Measurements from ENCODE around the gene HPN.

HPN gene

DNA sequence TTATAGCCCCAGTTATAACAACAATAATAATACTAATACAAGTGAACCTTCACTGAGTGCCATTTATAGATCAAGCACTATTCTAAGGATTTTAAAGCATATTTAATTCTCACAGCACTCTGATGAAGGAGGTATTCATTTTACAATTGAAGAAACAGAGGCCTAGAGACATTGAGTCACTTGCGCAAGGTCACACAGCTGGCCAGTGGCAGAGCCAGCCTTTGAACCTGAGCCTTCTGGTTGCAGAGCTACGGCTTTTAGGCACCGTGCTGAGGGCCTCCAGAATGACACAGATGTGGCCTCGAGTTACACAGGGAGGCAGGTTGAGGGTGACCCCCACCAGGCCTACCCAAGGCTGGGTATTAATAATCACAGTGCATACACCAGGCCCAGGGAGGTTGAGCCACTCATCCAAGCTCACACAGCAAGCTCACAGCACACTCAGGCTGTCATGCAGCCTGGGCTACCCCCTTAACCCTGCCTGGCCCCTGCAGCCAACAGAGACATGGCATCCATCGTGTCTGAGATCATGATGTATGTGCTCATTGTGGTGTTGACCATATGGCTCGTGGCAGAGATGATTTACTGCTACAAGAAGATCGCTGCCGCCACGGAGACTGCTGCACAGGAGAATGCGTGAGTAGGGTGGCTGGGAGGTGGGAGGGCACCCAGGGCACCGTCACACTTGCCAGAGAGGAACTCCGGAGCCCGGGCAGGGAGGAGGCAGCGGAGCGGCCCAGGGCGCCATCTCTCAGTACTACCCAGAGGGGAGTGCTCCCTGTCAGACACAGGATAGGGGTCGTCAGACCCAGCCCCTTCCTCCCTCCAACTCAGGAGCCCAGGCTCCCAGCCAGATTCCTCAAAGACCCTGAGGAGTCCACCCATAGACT is 2.7 kb upstream of the HPN start (continued):
- TF ChIP-seq, protein P1, sequence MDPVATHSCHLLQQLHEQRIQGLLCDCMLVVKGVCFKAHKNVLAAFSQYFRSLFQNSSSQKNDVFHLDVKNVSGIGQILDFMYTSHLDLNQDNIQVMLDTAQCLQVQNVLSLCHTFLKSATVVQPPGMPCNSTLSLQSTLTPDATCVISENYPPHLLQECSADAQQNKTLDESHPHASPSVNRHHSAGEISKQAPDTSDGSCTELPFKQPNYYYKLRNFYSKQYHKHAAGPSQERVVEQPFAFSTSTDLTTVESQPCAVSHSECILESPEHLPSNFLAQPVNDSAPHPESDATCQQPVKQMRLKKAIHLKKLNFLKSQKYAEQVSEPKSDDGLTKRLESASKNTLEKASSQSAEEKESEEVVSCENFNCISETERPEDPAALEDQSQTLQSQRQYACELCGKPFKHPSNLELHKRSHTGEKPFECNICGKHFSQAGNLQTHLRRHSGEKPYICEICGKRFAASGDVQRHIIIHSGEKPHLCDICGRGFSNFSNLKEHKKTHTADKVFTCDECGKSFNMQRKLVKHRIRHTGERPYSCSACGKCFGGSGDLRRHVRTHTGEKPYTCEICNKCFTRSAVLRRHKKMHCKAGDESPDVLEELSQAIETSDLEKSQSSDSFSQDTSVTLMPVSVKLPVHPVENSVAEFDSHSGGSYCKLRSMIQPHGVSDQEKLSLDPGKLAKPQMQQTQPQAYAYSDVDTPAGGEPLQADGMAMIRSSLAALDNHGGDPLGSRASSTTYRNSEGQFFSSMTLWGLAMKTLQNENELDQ (tag by site-specific recombination; IDR thresholded peaks at IDR 0.05; ENCODE audit: low read depth) = no peak
- TF ChIP-seq, protein P2, sequence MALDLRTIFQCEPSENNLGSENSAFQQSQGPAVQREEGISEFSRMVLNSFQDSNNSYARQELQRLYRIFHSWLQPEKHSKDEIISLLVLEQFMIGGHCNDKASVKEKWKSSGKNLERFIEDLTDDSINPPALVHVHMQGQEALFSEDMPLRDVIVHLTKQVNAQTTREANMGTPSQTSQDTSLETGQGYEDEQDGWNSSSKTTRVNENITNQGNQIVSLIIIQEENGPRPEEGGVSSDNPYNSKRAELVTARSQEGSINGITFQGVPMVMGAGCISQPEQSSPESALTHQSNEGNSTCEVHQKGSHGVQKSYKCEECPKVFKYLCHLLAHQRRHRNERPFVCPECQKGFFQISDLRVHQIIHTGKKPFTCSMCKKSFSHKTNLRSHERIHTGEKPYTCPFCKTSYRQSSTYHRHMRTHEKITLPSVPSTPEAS (tag by site-specific recombination; IDR thresholded peaks at IDR 0.05) = no peak
- TF ChIP-seq ZNF132 (tag by site-specific recombination; IDR thresholded peaks at IDR 0.05; ENCODE audit: borderline replicate concordance) = no peak
- TF ChIP-seq HOXD13 (CRISPR knock-in tag; IDR thresholded peaks at IDR 0.05; ENCODE audit: borderline replicate concordance) = no peak
- peak; percentile 65 for TF ChIP-seq SP7 (tag by site-specific recombination; IDR thresholded peaks at IDR 0.05)
- no peak for TF ChIP-seq ZNF37A (tag by site-specific recombination; IDR thresholded peaks at IDR 0.05)
- TF ChIP-seq ZNF585B (tag by site-specific recombination; IDR thresholded peaks at IDR 0.05) = no peak
- TF ChIP-seq, protein P3, sequence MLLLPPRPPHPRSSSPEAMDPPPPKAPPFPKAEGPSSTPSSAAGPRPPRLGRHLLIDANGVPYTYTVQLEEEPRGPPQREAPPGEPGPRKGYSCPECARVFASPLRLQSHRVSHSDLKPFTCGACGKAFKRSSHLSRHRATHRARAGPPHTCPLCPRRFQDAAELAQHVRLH (tag by site-specific recombination; IDR thresholded peaks at IDR 0.05) = no peak
- TF ChIP-seq, protein P4, sequence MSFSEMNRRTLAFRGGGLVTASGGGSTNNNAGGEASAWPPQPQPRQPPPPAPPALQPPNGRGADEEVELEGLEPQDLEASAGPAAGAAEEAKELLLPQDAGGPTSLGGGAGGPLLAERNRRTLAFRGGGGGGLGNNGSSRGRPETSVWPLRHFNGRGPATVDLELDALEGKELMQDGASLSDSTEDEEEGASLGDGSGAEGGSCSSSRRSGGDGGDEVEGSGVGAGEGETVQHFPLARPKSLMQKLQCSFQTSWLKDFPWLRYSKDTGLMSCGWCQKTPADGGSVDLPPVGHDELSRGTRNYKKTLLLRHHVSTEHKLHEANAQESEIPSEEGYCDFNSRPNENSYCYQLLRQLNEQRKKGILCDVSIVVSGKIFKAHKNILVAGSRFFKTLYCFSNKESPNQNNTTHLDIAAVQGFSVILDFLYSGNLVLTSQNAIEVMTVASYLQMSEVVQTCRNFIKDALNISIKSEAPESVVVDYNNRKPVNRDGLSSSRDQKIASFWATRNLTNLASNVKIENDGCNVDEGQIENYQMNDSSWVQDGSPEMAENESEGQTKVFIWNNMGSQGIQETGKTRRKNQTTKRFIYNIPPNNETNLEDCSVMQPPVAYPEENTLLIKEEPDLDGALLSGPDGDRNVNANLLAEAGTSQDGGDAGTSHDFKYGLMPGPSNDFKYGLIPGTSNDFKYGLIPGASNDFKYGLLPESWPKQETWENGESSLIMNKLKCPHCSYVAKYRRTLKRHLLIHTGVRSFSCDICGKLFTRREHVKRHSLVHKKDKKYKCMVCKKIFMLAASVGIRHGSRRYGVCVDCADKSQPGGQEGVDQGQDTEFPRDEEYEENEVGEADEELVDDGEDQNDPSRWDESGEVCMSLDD (tag by site-specific recombination; IDR thresholded peaks at IDR 0.05) = peak; percentile 22; the same call in 1 of the 2 replicates
- TF ChIP-seq ZNF768 (tag by site-specific recombination; IDR thresholded peaks at IDR 0.05) = peak; percentile 50; the same call in 1 of the 2 replicates
- TF ChIP-seq ZNF138 (tag by site-specific recombination; IDR thresholded peaks at IDR 0.05; ENCODE audit: borderline replicate concordance) = no peak
- TF ChIP-seq ZBTB7A (tag by site-specific recombination; IDR thresholded peaks at IDR 0.05; ENCODE audit: low read depth) = 0 out of 2 replicates have a peak, but pooled peaks have one; percentile 20
- no peak for TF ChIP-seq ZNF510 (tag by site-specific recombination; IDR thresholded peaks at IDR 0.05; ENCODE audit: insufficient replicate concordance)
- no peak for TF ChIP-seq ZNF404 (tag by site-specific recombination; IDR thresholded peaks at IDR 0.05)
- no peak for TF ChIP-seq OVOL3 (tag by site-specific recombination; IDR thresholded peaks at IDR 0.05)
- TF ChIP-seq, protein P5, sequence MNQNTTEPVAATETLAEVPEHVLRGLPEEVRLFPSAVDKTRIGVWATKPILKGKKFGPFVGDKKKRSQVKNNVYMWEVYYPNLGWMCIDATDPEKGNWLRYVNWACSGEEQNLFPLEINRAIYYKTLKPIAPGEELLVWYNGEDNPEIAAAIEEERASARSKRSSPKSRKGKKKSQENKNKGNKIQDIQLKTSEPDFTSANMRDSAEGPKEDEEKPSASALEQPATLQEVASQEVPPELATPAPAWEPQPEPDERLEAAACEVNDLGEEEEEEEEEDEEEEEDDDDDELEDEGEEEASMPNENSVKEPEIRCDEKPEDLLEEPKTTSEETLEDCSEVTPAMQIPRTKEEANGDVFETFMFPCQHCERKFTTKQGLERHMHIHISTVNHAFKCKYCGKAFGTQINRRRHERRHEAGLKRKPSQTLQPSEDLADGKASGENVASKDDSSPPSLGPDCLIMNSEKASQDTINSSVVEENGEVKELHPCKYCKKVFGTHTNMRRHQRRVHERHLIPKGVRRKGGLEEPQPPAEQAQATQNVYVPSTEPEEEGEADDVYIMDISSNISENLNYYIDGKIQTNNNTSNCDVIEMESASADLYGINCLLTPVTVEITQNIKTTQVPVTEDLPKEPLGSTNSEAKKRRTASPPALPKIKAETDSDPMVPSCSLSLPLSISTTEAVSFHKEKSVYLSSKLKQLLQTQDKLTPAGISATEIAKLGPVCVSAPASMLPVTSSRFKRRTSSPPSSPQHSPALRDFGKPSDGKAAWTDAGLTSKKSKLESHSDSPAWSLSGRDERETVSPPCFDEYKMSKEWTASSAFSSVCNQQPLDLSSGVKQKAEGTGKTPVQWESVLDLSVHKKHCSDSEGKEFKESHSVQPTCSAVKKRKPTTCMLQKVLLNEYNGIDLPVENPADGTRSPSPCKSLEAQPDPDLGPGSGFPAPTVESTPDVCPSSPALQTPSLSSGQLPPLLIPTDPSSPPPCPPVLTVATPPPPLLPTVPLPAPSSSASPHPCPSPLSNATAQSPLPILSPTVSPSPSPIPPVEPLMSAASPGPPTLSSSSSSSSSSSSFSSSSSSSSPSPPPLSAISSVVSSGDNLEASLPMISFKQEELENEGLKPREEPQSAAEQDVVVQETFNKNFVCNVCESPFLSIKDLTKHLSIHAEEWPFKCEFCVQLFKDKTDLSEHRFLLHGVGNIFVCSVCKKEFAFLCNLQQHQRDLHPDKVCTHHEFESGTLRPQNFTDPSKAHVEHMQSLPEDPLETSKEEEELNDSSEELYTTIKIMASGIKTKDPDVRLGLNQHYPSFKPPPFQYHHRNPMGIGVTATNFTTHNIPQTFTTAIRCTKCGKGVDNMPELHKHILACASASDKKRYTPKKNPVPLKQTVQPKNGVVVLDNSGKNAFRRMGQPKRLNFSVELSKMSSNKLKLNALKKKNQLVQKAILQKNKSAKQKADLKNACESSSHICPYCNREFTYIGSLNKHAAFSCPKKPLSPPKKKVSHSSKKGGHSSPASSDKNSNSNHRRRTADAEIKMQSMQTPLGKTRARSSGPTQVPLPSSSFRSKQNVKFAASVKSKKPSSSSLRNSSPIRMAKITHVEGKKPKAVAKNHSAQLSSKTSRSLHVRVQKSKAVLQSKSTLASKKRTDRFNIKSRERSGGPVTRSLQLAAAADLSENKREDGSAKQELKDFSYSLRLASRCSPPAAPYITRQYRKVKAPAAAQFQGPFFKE (tag by site-specific recombination; IDR thresholded peaks at IDR 0.05; ENCODE audit: borderline replicate concordance) = no peak
- TF ChIP-seq ZNF239 (tag by site-specific recombination; IDR thresholded peaks at IDR 0.05) = no peak
- TF ChIP-seq ZNF571 (tag by site-specific recombination; IDR thresholded peaks at IDR 0.05) = no peak
- no peak for TF ChIP-seq ZNF169 (tag by site-specific recombination; IDR thresholded peaks at IDR 0.05)
- TF ChIP-seq ZNF843 (tag by site-specific recombination; IDR thresholded peaks at IDR 0.05) = no peak
- TF ChIP-seq ZBTB17 (tag by site-specific recombination; IDR thresholded peaks at IDR 0.05) = peak; percentile 71
- TF ChIP-seq RBAK (tag by site-specific recombination; IDR thresholded peaks at IDR 0.05) = no peak
